ENCODE results near the gene ESRRG.

ESRRG gene

GRCh38 chr1:216702170-216702569 is 21.1 kb downstream of the ESRRG start:
- no peak for DNase-seq

- DNase-seq = no peak
These were observed 22.4 kb downstream of the ESRRG start for GRCh38 chr1:216700779-216701178.

- no peak for DNase-seq
These were observed 31.5 kb downstream of the ESRRG start for GRCh38 chr1:216691710-216692109.

- no peak for DNase-seq
These were observed 32.6 kb downstream of the ESRRG start for GRCh38 chr1:216690603-216691002.

GRCh38 chr1:216688127-216688657 is 35.0 kb downstream of the ESRRG start:
- DNase-seq = no peak

GRCh38 chr1:216686860-216687766 is 36.1 kb downstream of the ESRRG start:
- no peak for DNase-seq

- no peak for DNase-seq
These were observed 40.5 kb downstream of the ESRRG start for GRCh38 chr1:216682752-216683151.

- DNase-seq = no peak
These were observed 44.1 kb downstream of the ESRRG start for GRCh38 chr1:216679108-216679507.

- DNase-seq = no peak
These were observed 52.9 kb downstream of the ESRRG start for GRCh38 chr1:216670118-216670883.

- no peak for DNase-seq
These were observed 56.8 kb downstream of the ESRRG start for GRCh38 chr1:216666441-216666840.

- DNase-seq = no peak
These were observed 57.4 kb downstream of the ESRRG start for GRCh38 chr1:216665856-216666255.

- DNase-seq = no peak
These were observed 57.8 kb downstream of the ESRRG start for GRCh38 chr1:216665406-216665805.

- DNase-seq = no peak
These were observed 60.5 kb downstream of the ESRRG start for GRCh38 chr1:216662681-216663080.

- no peak for DNase-seq
These were observed 62.7 kb downstream of the ESRRG start for GRCh38 chr1:216660561-216660960.

GRCh38 chr1:216653001-216653400 is 70.2 kb downstream of the ESRRG start:
- DNase-seq = no peak

GRCh38 chr1:216651826-216652418 is 71.3 kb downstream of the ESRRG start:
- DNase-seq = no peak

GRCh38 chr1:216643176-216643575 is 80.1 kb downstream of the ESRRG start:
- DNase-seq = no peak

- no peak for DNase-seq
These were observed 81.4 kb downstream of the ESRRG start for GRCh38 chr1:216641669-216642460.

- no peak for DNase-seq
These were observed 83.1 kb downstream of the ESRRG start for GRCh38 chr1:216640100-216640499.

- DNase-seq = no peak
These were observed 90.2 kb downstream of the ESRRG start for GRCh38 chr1:216632980-216633379.

GRCh38 chr1:216630532-216630931 is 92.7 kb downstream of the ESRRG start:
- no peak for DNase-seq

- no peak for DNase-seq
These were observed 96.0 kb downstream of the ESRRG start for GRCh38 chr1:216627252-216627651.

Measured in femur (tissue), 1 donor.